HT-29 (cell line): Measurements from ENCODE around the gene GAB4. TPM values are rescaled to one million over a fixed set of nuclear protein-coding genes. Genes with fewer than 3 reads are reported as not detected.
A peak's percentile ranks its signal among the peaks of the same experiment; 100 is the strongest.
"Not testable (repeated sequence)": the region's sequence is repeated elsewhere in the genome, so short reads cannot be mapped to it uniquely, and the experiment has no call there.

Source experiments
- DNase-seq: peaks from one replicate; pipeline ENCODE4 v3.0.0-alpha.2; 2015; ENCODE audit warnings: low spot score
- total RNA-seq: library from RNA; depleted of rRNA; stranded (reverse); fragments of >200 nt; shearing (Covaris generic); gene quantifications from 2 replicates; pipeline ENCODE4 v1.2.3, GENCODE V29; 2014; rRNA removed

Gene GAB4, protein sequence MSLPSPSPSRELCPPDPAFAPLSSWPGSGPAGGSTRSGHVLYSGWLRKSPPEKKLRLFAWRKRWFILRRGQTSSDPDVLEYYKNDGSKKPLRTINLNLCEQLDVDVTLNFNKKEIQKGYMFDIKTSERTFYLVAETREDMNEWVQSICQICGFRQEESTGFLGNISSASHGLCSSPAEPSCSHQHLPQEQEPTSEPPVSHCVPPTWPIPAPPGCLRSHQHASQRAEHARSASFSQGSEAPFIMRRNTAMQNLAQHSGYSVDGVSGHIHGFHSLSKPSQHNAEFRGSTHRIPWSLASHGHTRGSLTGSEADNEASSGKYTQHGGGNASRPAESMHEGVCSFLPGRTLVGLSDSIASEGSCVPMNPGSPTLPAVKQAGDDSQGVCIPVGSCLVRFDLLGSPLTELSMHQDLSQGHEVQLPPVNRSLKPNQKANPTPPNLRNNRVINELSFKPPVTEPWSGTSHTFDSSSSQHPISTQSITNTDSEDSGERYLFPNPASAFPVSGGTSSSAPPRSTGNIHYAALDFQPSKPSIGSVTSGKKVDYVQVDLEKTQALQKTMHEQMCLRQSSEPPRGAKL
- not detected in 2 replicates for total RNA-seq

DNA sequence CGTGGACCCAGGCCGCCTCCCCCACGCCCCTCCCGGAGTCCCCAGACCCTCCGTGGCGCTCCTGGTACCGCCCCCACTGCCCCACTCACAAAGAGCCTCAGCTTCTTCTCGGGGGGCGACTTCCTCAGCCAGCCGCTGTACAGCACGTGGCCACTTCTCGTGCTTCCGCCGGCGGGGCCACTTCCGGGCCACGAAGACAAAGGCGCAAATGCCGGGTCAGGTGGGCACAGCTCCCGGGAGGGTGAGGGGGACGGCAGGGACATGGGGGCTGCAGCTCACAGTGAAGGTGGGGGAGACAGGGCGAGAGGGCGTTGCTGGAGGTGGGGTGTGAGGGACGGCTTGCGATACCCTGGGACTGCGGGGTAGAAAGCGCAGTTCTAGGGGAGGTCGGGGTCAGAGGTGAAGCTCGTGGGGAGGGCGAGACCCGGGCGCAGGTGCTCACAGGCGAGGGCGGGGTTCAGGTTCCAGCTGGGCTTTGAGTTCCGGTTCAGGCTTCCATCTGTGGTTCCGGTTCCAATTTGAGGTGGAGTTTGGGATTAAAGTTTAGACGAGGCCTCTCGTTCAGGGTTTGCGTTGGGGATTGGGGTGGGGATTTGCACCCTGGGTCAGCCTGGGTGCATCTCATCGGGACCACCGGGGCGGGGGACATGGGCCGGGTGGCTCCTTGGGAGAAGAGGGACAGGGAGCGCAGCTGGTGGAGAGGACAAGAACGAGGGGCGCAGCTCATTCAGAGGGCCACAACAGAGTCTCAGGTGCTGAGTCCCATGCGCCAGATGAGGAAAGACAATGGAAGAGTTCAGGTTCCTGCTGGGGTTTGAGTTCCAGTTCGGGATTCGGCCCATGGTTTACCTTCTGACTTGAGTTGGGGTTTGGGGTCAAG lies at the start of gene GAB4:
Gene GAB4, minus strand, starts transcription at position 371 of the 880 bp plus-strand sequence. Its CDS starts 108 bp downstream, at position 263.
- no peak for DNase-seq

GRCh38 chr22:17056807-17057206 lies 48.8 kb upstream of the GAB4 start:
- no peak for DNase-seq

GRCh38 chr22:17056058-17056457 lies 48.0 kb upstream of the GAB4 start:
- DNase-seq = no peak

DNA sequence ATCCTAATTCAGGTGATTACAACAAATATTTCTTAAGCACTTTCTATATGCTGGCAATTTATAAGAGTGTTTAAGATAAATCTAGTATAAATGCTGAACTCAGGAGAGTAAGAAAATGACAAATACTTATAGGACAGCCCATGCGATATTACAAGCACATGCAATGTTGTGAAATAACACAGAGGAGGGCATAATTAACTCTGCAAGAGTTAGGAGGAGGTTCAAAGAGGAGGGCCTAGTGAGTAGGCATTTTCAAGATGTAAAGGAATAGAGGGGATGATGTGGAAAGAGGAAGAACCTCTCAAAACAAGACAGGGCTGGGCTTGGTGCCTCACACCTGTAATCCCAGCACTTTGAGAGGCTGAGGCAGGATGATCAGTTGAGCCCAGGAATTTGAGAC lies 39.6 kb upstream of the GAB4 start:
- DNase-seq = no peak

DNA sequence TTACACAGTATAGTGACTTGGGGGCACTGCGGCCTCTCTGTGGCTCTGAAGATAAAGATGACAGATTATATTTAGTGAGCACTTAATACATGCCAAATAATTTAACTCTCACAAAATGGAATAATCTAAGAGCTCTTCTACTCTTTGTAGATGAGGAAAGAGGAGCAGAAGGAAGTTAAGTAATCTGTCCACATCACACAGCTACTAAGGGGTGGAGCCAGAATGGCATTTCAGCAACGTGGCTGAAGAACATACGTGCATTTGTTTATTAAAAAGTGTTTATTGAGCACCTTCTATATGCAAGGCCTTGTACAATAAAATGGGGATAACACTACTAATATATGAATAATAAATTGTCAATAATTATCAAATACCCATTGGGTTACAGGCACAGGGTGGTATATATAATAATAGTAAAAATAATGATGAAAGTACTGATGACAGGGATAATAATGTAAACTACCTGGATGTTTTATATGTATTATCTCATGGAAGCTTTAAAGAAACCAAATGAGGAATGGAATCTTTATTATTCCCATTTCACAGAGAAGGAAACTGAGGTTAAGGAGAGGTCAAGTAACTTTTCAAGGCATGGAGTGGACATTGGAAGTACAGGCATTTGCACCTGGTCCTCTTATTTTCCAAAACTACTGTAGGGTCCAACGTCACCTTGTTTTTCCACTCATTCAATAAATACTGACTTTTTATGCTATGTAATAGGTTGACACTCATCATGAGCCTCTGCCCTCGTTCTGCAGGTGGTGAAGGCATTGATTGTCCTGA lies 38.7 kb upstream of the GAB4 start:
- no peak for DNase-seq

GRCh38 chr22:17043521-17043920 lies 35.5 kb upstream of the GAB4 start:
- DNase-seq = no peak

DNA sequence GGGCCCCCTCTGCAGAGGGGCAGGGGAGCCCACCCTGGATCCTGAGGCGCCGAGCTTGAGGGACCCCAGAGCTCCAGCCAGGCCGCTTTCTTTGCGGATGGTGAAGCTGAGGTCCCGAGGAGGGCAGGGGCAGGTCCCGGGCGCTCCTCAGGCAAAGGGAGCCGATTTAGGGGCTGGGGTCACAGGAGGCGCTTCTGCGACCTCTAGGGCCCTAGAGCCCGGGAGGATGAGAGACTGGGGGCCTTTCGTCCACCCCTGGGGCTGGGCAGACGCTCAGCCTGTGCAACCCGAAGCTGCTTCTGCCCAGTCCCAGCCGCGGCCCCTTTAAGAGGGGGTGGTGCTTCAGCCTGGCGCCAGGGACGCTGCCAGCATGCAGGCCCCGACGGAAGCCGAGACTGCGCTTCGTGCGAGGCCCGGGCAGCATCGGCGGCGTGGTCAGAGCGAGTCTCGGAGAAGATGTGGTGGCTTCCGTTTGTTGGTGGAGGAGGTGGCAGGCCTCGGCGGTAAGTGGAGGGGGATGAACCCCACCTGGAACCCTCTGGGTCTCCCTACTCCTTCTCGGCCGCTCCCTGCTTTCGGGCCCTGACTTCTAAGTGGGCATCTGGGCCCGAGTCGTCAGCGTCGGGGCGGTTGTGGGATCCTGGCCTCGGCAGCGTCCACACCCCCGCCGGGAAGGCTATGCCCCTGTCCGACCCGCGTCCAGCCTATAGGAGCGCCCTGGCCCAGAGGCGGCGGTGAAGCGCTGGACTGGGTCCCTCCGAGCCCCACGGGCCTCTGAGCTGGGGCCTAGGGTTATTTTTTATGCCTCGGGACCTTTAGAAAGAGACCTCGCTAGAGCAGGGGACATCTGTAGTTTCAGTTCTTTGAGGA lies 29.1 kb upstream of the GAB4 start:
- DNase-seq = not testable (repeated sequence)

DNA sequence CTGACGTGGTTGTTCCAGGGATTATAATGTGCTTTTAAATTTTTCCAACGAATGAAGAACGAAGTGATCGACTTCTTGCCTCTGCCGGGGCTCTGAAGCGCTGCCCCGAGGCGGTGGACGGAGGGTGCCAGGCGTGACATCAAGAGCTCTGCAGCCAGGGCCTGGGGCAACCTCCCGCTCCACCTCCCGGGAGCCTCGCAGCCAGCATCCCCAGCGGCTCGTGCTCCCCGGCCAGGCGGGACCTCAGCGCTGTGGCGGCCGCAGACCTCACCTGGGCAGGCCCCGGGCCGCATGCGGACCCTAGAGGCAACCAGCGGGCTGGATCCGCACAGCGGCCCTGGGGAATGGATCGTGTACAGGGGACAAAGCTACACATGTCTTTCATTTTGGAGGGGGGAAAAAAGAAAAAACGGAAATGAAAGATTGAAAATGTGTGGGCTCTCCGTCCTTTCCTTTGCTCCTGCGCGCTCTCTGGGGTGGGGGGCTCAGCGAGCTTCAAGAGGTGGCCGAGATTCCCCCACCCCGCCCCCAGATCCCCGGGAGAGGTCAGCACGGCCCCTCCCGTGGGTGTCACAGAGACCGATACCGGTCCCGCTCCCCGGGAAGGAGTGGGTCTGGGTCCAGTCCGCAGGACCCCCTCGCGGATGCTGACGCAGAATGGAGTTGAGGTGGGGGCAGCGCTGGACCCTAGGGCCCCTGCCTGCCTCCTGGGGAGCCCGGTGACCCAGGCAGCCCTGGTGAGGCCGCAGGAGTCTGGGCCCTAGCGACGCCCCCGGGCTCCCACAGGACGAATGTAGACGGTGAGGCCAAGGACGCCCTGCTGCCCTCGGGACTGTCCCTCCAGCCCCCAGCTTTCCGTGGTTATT lies 28.2 kb upstream of the GAB4 start:
- not testable (repeated sequence) for DNase-seq

- no peak for DNase-seq
Measured at GRCh38 chr22:17035246-17035645, 27.2 kb upstream of the GAB4 start.

GRCh38 chr22:17034532-17034931 lies 26.5 kb upstream of the GAB4 start:
- DNase-seq = not testable (repeated sequence)

DNA sequence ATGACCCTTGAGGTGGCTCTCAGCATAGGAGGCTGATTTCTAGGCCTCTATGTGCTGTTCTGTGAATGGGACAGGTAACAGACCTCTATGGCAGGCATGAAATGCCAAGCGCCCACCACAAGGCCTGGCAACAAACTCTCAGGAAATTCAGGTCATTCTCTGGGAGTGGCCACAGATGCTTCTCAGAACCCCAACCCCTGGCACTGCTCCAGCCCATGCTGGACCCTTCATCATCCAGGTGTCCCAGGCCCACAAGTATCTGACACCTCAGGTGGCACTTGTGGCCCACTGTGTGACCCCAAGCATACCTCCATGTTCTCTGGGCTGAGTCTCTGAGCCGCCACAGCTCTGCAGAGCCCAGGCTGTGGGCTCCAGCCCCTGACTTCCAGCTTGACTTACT lies 24.3 kb upstream of the GAB4 start:
- DNase-seq = not testable (repeated sequence)

- peak; percentile 0 for DNase-seq
Measured at GRCh38 chr22:17024380-17024779, 16.4 kb upstream of the GAB4 start.

DNA sequence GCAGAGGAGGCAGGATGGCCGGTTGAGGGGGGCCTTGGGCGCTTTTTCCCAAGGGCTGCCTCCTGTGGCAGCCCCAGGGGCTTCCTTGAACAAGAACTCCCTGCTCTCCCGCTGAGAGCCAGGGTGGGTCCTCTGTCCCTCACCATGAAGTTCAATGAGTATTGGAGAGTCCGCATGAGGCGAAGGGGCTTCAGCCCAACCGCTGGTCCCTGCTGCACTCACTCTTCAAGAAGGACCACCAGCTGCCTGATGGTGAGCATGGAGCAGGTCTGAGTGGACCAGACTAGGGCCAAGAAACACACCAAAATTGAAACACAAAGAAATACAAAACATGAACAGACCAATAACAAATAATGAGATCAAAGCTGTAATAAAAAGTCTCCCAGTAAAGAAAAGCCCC lies 7.5 kb upstream of the GAB4 start:
- not testable (repeated sequence) for DNase-seq

DNA sequence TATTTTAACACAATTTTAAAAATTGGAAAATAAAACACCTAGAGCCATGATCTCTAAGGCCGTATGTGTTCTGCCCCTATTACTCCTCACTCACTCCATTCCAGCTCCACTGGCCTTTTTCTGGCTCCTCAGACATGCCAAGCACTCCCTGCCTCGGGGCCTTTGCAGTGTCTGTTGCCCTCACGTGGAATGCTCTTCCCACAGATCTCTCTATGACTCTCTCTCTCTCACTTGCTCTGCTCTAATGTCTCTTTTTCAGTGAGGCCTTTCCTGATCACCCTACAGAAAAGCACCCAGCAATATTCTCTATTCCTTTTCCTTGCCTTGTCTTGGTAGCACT lies 6.0 kb upstream of the GAB4 start:
- DNase-seq = not testable (repeated sequence)

DNA sequence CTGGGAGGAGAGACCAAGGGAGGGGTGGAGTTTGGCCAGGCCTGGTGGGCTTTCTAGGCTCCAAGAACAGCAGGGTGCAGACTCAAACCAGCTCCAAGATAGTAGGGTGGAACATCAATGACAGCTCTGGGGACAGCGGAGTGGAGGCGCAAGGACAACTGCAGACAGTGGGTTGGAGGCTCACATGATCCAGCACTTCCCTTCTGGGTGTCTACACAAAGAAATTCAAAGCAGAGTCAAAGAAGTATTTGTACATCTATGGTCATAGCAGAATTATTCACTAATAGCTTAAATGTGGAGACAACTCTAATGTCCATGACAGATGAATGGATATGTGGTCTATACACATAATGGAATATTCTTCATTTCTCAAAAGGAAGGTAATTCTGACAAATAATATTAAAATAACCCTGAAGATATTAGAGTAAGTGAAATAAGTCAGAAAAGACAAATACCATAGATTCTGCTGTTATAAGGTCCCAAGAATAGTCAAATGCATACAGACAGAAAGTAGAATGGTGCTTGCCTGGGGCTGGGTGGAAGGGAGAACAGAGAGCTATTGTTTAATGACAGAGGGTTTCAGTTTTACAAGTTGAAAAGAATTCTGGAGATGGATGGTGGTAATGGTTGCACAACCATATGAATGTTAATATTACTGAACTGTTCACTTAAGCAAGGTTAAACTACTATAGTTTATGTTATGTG lies 5.5 kb upstream of the GAB4 start:
- no peak for DNase-seq

GRCh38 chr22:17012267-17012666 lies 4.2 kb upstream of the GAB4 start:
- no peak for DNase-seq

DNA sequence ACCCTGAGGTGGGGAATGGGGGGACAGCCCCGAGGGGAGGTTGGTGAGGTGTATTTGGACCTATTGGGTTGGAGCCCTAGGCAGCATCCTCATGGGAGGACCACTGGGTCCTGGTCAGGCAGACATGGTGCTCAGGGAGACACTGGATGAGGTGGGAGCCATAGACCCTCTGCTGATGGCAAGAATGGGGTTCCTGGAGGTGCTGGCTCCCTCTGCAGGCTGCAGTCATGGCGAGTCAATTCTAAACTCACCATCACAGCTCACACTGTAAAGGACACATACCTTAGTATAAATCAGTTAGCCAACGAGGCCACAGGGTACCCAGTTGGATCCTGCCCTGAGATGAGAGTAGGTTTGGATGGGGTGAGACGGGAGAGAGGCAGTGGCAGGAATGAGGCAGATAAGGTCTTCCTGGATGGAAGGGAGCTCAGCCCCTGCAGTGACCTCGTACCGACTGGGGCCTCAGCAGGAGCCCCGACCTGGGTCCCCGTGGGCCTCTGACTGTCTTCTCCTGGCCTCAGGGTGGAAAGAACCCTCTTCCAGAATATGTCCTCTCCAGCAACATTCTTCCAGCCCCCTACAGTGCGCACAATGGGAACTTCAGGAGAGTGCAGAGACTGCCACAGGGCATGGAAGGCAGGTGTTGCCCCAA lies 1.7 kb upstream of the GAB4 start:
- peak; percentile 0 for DNase-seq

DNA sequence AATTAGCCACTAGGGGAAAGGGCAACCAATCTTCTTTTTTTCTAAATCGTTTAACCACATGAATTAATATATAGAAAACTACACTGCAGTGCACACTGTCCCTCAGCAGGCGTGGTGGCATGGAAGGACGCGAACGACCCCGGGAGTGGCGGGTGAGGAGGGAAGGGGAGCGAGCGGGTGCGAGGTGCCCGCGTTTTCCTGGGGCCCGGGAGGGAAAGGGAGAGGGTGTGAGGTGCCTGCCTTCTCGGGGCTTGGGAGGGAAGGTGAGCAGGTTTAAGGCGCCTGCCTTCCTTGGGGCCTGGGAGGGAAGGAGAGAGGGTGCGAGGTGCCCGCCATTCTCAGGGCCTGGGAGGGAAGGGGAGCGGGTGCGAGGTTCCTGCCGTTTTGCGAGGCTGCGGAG lies 765 bp downstream of the GAB4 start:
- no peak for DNase-seq
